Measurements from ENCODE around the gene MACROD2.

Gene MACROD2

DNA sequence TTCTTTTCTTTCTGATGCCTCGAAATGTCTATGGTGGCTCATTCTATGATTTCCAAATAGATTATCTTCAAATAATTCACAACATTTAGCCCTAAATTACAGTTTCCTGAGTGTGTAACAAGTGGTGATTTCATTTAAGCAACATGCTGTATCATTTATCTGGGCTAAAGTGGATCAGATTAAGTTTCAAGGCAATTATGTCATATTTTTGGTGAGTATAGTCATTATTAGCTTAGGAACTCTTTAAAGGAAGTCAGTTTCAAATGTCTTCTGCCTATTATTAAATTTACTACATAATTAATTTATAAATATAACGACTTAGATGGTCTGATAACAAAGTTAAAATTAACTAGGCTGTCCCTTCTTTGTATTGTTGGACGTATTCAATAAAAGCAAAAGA lies 1190.0 kb downstream of the MACROD2 start:
- in situ Hi-C loops (cut with HindIII; ENCODE audit: low sequenced_read_pairs), result no loop called here

DNA sequence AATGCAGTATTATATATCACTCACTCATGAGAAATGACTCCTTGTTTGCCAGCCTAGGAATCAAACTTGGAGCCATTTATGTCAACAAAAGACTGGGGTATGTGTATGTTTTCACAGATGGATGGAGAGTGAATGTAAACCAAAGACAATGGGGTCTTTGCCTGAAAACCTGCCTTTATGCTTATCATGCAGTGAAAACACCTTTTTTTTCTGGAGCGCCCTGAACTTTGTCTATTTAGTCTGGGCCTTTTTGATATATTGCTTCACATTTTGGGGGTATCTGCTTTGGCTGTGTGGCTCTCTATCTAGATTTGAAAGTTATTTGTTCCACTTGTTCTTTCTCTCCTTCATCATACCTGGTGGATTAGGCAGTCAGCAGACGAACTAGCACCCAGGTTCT lies 1190.6 kb downstream of the MACROD2 start:
- TF ChIP-seq, protein P1, sequence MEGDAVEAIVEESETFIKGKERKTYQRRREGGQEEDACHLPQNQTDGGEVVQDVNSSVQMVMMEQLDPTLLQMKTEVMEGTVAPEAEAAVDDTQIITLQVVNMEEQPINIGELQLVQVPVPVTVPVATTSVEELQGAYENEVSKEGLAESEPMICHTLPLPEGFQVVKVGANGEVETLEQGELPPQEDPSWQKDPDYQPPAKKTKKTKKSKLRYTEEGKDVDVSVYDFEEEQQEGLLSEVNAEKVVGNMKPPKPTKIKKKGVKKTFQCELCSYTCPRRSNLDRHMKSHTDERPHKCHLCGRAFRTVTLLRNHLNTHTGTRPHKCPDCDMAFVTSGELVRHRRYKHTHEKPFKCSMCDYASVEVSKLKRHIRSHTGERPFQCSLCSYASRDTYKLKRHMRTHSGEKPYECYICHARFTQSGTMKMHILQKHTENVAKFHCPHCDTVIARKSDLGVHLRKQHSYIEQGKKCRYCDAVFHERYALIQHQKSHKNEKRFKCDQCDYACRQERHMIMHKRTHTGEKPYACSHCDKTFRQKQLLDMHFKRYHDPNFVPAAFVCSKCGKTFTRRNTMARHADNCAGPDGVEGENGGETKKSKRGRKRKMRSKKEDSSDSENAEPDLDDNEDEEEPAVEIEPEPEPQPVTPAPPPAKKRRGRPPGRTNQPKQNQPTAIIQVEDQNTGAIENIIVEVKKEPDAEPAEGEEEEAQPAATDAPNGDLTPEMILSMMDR (IDR thresholded peaks at IDR 0.05; ENCODE audit: low read depth, low read length, missing control alignments), result no peak

More for the DNA sequence above, 1190.0 kb downstream of the MACROD2 start:
- no peak for DNase-seq (ENCODE audit: low read depth)
- TF ChIP-seq, protein P1 (IDR thresholded peaks at IDR 0.05; ENCODE audit: low read depth, low read length, missing control alignments), result no peak
- no peak overlapping the region for H3K4me3 ChIP-seq (ENCODE audit: low read depth, low read length)

DNA sequence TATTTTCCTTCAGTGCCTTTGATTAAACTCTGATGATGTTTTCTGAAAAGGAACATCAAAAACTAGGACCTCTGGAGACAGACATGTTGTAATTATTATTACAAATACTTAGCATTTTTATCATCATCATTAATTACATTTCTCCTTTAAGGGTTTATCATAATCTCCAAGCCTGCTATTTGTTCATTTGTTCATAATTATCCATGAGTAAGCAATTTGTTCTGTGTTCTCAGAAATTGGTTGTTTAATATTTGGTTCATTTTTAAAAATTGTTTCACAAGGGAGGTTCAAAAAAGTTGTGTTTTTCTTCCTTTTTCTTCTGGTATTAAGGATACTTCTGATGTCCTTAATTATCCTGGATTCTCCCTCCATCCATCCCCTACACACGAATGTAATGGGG lies 1192.3 kb downstream of the MACROD2 start:
- in situ Hi-C loops (cut with HindIII; ENCODE audit: low sequenced_read_pairs), result no loop called here
- TF ChIP-seq, protein P1 (IDR thresholded peaks at IDR 0.05; ENCODE audit: low read depth, low read length, missing control alignments), result no peak
- DNase-seq (ENCODE audit: low read depth), result no peak
- H3K4me3 ChIP-seq (ENCODE audit: low read depth, low read length), result no peak overlapping the region

More for the DNA sequence above, 1190.6 kb downstream of the MACROD2 start:
- H3K4me3 ChIP-seq (ENCODE audit: low read depth, low read length), result no peak overlapping the region
- DNase-seq (ENCODE audit: low read depth), result no peak
- in situ Hi-C loops (cut with HindIII; ENCODE audit: low sequenced_read_pairs), result no loop called here

DNA sequence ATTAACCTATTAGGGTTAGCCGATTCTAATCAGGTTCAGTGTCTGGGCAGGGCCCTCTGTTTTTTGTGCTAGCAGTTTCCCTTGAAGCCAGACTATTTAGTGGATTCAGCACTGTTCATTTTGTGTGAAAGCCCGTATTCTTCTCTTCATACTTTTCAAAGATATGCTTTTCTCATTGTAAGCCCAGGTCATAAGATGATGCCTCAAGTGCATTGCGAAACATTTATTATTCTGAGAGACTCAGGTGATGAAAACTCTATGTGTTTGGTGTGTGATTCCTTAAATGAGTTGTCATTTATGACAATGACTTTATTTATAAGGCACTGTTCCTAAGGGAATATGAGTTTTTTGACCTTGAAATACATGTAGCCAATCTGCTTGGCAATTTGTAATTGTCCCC lies 1193.1 kb downstream of the MACROD2 start:
- no peak for DNase-seq (ENCODE audit: low read depth)
- no peak overlapping the region for H3K4me3 ChIP-seq (ENCODE audit: low read depth, low read length)
- TF ChIP-seq, protein P1 (IDR thresholded peaks at IDR 0.05; ENCODE audit: low read depth, low read length, missing control alignments), result no peak
- in situ Hi-C loops (cut with HindIII; ENCODE audit: low sequenced_read_pairs), result no loop called here

DNA sequence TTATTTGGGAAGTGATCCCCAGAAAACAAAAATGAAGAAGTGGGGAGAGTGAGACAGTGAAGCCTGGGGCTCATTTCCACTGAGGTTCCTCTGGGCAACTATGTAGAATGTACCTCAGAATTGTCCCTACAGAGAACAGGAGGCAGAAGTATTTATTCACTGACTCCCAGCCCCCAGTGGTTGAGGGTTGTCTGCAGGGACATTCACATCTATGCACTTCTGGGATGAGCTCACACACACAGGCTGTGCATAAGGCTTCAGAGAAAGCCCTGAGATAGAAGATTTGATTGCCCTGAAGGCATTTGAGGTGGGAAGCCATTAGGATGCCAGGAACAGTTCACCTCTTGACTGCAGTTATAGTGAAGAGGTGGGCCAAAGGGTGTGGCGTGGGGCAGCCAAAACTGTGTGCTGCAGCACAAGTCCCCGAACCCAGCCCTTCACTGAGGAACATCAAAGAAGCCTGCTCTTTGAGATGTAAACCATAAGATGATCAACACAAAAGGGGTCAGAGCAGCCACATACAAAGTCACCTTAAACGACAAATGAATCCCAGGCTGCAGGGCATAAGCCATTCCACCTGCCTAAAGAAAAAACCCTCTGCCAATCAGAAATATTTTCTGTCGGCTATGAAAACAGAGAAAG lies 1195.9 kb downstream of the MACROD2 start:
- TF ChIP-seq, protein P1 (IDR thresholded peaks at IDR 0.05; ENCODE audit: low read depth, low read length, missing control alignments), result no peak
- no peak overlapping the region for H3K4me3 ChIP-seq (ENCODE audit: low read depth, low read length)
- DNase-seq (ENCODE audit: low read depth), result no peak
- in situ Hi-C loops (cut with HindIII; ENCODE audit: low sequenced_read_pairs), result no loop called here

DNA sequence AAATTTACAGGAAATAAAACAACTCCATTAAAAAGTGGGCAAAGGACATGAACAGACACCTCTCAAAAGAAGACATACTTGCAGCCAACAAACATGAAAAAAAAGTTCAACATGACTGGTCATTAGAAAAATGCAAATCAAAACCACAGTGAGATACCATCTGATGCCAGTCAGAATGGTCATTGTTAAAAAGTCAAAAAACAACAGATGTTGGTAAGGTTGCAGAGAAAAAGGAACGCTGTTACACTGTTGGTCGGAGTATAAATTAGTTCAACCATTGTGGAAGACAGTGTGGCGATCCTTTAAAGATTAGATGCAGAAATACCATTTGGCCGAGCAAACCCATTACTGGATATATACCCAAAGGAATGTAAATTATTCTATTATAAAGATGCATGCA lies 1200.1 kb downstream of the MACROD2 start:
- no peak overlapping the region for H3K4me3 ChIP-seq (ENCODE audit: low read depth, low read length)
- TF ChIP-seq, protein P1 (IDR thresholded peaks at IDR 0.05; ENCODE audit: low read depth, low read length, missing control alignments), result no peak
- in situ Hi-C loops (cut with HindIII; ENCODE audit: low sequenced_read_pairs), result no loop called here
- DNase-seq (ENCODE audit: low read depth), result no peak

All from astrocyte of the cerebellum (primary cell).